Esophagus squamous epithelium (tissue), 5 donors: Measurements from ENCODE around the gene DMKN. TPM values are rescaled to one million over a fixed set of nuclear protein-coding genes. Genes with fewer than 3 reads are reported as not detected.
"Not testable (repeated sequence)": the region's sequence is repeated elsewhere in the genome, so short reads cannot be mapped to it uniquely, and the experiment has no call there.

ENCODE experiments used
- DNase-seq: peaks from one replicate; lab custom pipeline; 2025; lab: John Stamatoyannopoulos, UW
- H3K27ac ChIP-seq, 4 donors: fragments of 200-600 bp; sonication (generic); one replicate each; pipeline ENCODE4 v1.5.1; 2016 to 2019; ENCODE audit warnings: mild to moderate bottlenecking in 1 of 4
- H3K27me3 ChIP-seq, 4 donors: fragments of 200-600 bp; sonication (generic); 1 replicate in 3 of 4; 2 replicates in 1 of 4; pipeline versions ENCODE4 v1.5.1 to v1.6.0; 2017 to 2021; ENCODE audit warnings: antibody characterized with exemption in 1 of 4
- H3K36me3 ChIP-seq, 3 donors: fragments of 200-600 bp; sonication (generic); one replicate each; pipeline ENCODE4 v1.5.1; 2016 to 2019
- H3K4me1 ChIP-seq, 3 donors: fragments of 200-600 bp; sonication (generic); one replicate each; pipeline ENCODE4 v1.5.1; 2017 to 2019
- H3K4me3 ChIP-seq, 4 donors: fragments of 200-600 bp; sonication (generic); 1 replicate in 3 of 4; 2 replicates in 1 of 4; pipeline ENCODE4 v1.5.1; 2016 to 2019; ENCODE audit warnings: mild to moderate bottlenecking in 2 of 4, moderate library complexity in 1 of 4
- H3K9me3 ChIP-seq, 3 donors: fragments of 200-600 bp; sonication (generic); one replicate each; pipeline ENCODE4 v1.5.1; 2016 to 2019
- CTCF ChIP-seq, 6 experiments: fragments of 450-650 bp in 4 of 6; fragments of 200-600 bp in 2 of 6; sonication (generic) in 2 of 6; IDR thresholded peaks; one replicate each; pipeline ENCODE4 v1.5.1; 2016 to 2019; ENCODE audit warnings: antibody characterized with exemption in 6 of 6, mild to moderate bottlenecking in 4 of 6, moderate library complexity in 4 of 6
- POLR2A ChIP-seq, 4 donors: fragments of 450-650 bp; IDR thresholded peaks; one replicate each; pipeline ENCODE4 v1.6.1; 2017; ENCODE audit warnings: antibody characterized with exemption in 4 of 4, mild to moderate bottlenecking in 4 of 4, moderate library complexity in 3 of 4
- WGBS, 2 donors: methylation state at CpG; one replicate each; pipeline ENCODE4 v1.1.5; 2018; 5-methylcytosine and 5-hydroxymethylcytosine counted together
- intact Hi-C: fragments of 100-400 bp; cut with DNase I; formaldehyde crosslinking; loops from one replicate; pipeline ENCODE4 v1.15.0; 2022
- total RNA-seq, 4 donors: library from RNA; depleted of rRNA; stranded (reverse); fragments of >200 nt; gene quantifications; one replicate each; pipeline ENCODE4 v1.1.0, GENCODE V29; 2016
- donor health status: DM: yes; HTN: yes; CAD: no.

Gene DMKN
- total RNA-seq, 4 donors from 2014 or later: 81.6 to 449 (median 257) TPM

GRCh38 chr19:35468637-35469036 lies 44.8 kb downstream of the DMKN start:
- Histone ChIP-seq H3K4me3 (no peak overlapping the region), H3K36me3 (no peaks in the 10 kb centered on the region), H3K9me3 (no peaks in the 10 kb centered on the region), H3K27ac (no peak overlapping the region), H3K27me3 (peaks cover 0 to 9% (median 0%) of the 10 kb centered on the region in 4 donors), H3K4me1 (peaks cover 0 to 7% (median 0%) of the 10 kb centered on the region in 3 donors)
- intact Hi-C loops: no loop called here
- no peak for DNase-seq
- 17 to 26% methylated on average over 1 to 2 of the region's 2 CpGs for WGBS, 2 donors
- no peak for TF ChIP-seq POLR2A (IDR thresholded peaks at IDR 0.05)
- TF ChIP-seq CTCF (IDR thresholded peaks at IDR 0.05): peak; percentile 52 to 85 (median 70)

- WGBS, 2 donors: 64% methylated on average over 1 of the region's 1 CpG; no CpG with 5 or more reads in 1 of the 2 donors
- Histone ChIP-seq H3K27ac (no peak overlapping the region), H3K4me1 (peaks cover 4 to 23% (median 4%) of the 10 kb centered on the region in 3 donors), H3K4me3 (no peak overlapping the region), H3K9me3 (no peaks in the 10 kb centered on the region), H3K36me3 (no peaks in the 10 kb centered on the region), H3K27me3 (peaks cover 0 to 14% (median 0%) of the 10 kb centered on the region in 4 donors)
- TF ChIP-seq POLR2A (IDR thresholded peaks at IDR 0.05): no peak
- intact Hi-C loops: no loop called here
- DNase-seq: no peak
Observed at GRCh38 chr19:35466259-35466658, 47.2 kb downstream of the DMKN start.

- H3K27me3 ChIP-seq, H3K4me3 ChIP-seq, H3K9me3 ChIP-seq, H3K27ac ChIP-seq, H3K36me3 ChIP-seq, intact Hi-C loops, DNase-seq: not testable (repeated sequence)
- peaks cover 12 to 39% (median 15%) of the 10 kb centered on the region in 3 donors for H3K4me1 ChIP-seq
- WGBS, 2 donors: 57 to 60% methylated on average over 7 of the region's 7 CpGs
Observed at GRCh38 chr19:35462956-35463355, 50.5 kb downstream of the DMKN start.

GRCh38 chr19:35462476-35462953 lies 50.9 kb downstream of the DMKN start:
- DNase-seq: no peak
- intact Hi-C loops: no loop called here
- TF ChIP-seq CTCF (IDR thresholded peaks at IDR 0.05) (no peak), POLR2A (IDR thresholded peaks at IDR 0.05) (no peak)
- Histone ChIP-seq H3K27ac (peak overlapping the region in 2 of 4 donors; percentile 14 to 44), H3K4me1 (peaks cover 12 to 39% (median 15%) of the 10 kb centered on the region in 3 donors), H3K27me3 (peaks cover 0 to 9% (median 0%) of the 10 kb centered on the region in 4 donors), H3K4me3 (no peak overlapping the region), H3K9me3 (no peaks in the 10 kb centered on the region), H3K36me3 (no peaks in the 10 kb centered on the region)
- WGBS, 2 donors: 23 to 41% methylated on average over 6 of the region's 6 CpGs

GRCh38 chr19:35461788-35462187 lies 51.7 kb downstream of the DMKN start:
- H3K4me1 ChIP-seq: peaks cover 12 to 34% (median 15%) of the 10 kb centered on the region in 3 donors
- H3K9me3 ChIP-seq, intact Hi-C loops, H3K4me3 ChIP-seq, H3K36me3 ChIP-seq, DNase-seq, H3K27me3 ChIP-seq: not testable (repeated sequence)
- H3K27ac ChIP-seq: peak overlapping the region in 1 of 4 donors; percentile 44

GRCh38 chr19:35461060-35461459 lies 52.4 kb downstream of the DMKN start:
- H3K4me1 ChIP-seq: peaks cover 12 to 32% (median 15%) of the 10 kb centered on the region in 3 donors
- H3K36me3 ChIP-seq: no peaks in the 10 kb centered on the region
- H3K27me3 ChIP-seq: peaks cover 0 to 6% (median 0%) of the 10 kb centered on the region in 4 donors
- H3K27ac ChIP-seq: no peak overlapping the region
- 78 to 80% methylated on average over 9 of the region's 9 CpGs for WGBS, 2 donors
- no peak for DNase-seq
- no peak overlapping the region for H3K4me3 ChIP-seq
- TF ChIP-seq CTCF (IDR thresholded peaks at IDR 0.05) (no peak), POLR2A (IDR thresholded peaks at IDR 0.05) (no peak)
- intact Hi-C loops: no loop called here
- no peaks in the 10 kb centered on the region for H3K9me3 ChIP-seq
